GM23248 (cell line): Measurements from ENCODE around the gene RSF1.

Experiments
- EZH2 ChIP-seq: fragments of 200-600 bp; sonication (generic); IDR thresholded peaks from 2 replicates; pipeline ENCODE4 v1.6.1; 2018; ENCODE audit warnings: antibody characterized with exemption, mild to moderate bottlenecking; ENCODE audit not compliant: insufficient read depth, poor library complexity, severe bottlenecking
- EZH2phosphoT487 ChIP-seq: fragments of 200-600 bp; sonication (generic); IDR thresholded peaks from 2 replicates; pipeline ENCODE4 v1.6.1; 2018; ENCODE audit warnings: antibody characterized with exemption, moderate library complexity, mild to moderate bottlenecking, low read depth; ENCODE audit not compliant: insufficient read depth

DNA sequence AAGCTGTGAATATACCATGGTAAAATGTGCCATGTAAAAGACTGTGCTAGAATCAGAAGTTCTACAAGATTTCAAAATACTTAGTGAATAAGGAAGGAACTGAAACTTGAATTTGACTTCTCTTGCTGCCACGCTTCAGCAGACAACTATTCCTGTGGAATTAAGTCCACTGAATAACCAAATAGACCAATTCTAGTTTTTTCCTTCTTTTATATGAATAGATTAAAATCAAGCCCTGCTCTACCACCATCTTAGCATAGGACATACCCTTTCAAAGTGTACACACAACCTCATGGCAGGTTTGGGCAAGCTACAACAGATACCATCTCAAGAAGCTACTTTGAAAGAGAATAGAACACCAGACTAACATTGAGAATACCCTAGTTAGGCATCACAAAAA is 159.6 kb downstream of the RSF1 start:
- TF ChIP-seq EZH2 (no peak), EZH2phosphoT487 (no peak)
